GM19395 (cell line): ENCODE measurements around the gene TBC1D1.

Source experiments
- ATAC-seq: cut with Tn5 transposase; IDR thresholded peaks from one replicate; pipeline ENCODE4 v1.9.1; 2021; ENCODE audit warnings: mild to moderate bottlenecking, moderate library complexity; ENCODE audit not compliant: unreplicated experiment

Gene TBC1D1

DNA sequence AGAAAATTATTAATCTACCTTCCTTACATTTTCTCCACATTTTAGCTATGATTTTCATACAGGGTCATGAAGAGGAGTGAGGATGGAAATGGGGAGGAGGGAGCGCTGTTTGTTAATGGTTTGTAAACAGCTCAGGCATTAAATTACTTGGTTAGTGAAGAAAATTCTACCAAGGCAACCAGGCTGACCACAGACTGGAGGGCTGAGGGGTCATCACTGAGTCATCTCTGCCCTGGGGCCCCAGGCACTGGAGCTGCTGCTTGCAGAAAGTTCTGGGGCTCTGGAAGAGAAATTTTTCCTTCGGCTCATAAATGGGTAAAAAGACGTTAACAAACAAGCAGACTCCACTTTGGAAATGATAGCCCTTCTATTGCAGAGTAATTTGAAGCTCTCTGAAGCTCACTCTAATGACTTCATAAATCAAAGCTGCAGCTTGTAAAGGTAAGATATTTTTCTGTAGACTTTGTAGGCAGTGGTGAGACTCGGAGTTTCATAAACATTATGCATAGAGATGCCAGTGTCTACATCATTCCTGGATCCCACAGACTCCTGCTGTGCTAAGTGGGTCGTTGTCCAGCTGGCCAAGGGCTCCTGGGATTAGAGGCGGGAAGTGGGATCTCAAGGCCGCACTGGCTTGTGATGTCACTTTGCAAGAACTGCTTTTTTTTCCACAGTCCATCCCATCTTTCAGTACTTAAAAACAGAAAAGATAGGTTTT is 228.9 kb downstream of the TBC1D1 start:
- no peak for ATAC-seq

DNA sequence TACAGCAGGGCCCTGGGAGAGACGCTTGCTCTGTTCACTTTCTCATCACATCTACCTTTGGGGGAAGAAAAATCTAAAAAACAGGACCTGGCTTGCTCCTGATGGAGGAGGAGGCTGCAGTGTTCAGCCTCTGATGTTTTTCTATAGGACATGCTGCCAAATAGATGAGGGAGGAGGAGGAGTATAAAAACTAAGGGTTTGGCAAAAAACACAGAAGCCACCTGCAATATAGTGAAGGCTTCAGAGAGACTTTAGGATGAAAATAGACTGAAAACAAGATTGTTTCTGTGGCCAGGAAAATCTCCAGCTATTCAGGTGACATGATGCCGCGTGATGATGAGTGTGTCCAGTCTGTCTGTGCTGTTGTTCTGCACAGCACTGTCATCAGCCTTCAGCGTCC is 229.9 kb downstream of the TBC1D1 start:
- no peak for ATAC-seq

DNA sequence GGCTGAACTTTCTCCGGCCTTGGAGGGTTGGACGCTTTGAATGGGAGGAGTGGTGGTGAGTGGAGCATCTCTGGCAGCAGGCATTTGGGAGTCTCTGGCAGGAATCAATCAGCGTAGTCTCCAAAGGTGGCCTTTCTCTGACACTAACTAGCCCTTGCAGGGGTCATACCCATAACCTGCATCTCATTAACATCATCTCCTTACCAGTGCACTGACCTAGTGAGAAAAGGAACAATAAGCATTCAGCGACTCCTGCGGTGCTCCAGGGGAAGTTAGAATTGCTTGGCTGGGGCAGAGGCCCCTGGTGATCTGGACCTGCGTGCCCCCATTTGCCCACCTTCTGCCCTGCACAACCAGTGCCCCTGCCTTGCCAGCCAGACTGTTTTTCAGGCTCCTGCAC is 231.2 kb downstream of the TBC1D1 start:
- ATAC-seq, result no peak

DNA sequence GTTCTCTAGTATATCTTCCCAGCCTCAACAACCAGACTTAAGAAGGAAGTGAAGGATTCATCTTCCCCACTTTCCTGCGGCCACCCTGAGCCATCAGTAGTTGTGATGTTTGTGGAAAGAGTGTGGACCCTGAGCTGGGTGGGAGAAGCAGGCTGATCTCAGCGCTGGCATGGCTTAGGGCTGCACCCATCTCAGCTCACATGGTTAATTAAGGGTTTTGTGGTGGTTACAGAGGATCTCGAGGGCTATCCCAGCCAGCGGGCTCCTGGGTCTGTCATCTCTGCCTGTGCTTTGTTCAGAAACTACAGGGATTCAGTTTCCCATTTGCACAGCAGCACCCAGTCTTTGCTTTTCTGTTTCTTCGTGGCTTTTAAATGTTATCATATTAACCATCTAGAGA is 232.7 kb downstream of the TBC1D1 start:
- no peak for ATAC-seq

DNA sequence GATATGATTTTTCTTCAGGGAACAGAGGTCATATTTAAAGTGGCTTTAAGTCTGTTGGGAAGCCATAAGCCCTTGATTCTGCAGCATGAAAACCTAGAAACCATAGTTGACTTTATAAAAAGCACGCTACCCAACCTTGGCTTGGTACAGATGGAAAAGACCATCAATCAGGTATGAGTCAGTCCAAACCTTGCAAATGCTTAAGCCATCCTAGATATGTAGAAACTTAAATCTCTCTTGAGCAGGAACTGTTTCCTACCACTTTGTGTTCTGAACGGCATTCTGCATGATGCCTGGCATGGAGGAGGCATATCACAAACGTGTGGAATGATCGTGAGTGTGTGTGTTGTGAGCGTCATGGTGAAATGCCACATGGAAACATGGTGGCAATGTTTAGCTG is 234.1 kb downstream of the TBC1D1 start:
- ATAC-seq, result no peak

DNA sequence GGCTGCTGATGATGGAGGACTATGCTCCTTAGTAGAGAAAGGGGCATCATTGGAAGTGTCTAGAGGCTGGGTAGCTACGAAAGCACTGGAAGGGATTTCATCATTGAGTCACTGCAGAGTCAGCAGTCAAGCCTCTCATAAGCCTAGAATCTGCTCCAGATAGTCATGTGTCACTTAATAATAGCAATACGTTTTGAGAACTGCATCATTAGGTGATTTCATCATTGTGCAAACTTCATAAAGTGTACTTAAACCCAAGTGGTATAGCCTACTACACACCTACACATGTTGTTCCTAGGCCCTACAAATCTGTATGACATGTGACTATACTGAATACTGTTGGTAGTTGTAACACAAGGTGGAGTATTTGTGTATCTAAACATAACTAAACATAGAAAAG is 234.9 kb downstream of the TBC1D1 start:
- no peak for ATAC-seq

DNA sequence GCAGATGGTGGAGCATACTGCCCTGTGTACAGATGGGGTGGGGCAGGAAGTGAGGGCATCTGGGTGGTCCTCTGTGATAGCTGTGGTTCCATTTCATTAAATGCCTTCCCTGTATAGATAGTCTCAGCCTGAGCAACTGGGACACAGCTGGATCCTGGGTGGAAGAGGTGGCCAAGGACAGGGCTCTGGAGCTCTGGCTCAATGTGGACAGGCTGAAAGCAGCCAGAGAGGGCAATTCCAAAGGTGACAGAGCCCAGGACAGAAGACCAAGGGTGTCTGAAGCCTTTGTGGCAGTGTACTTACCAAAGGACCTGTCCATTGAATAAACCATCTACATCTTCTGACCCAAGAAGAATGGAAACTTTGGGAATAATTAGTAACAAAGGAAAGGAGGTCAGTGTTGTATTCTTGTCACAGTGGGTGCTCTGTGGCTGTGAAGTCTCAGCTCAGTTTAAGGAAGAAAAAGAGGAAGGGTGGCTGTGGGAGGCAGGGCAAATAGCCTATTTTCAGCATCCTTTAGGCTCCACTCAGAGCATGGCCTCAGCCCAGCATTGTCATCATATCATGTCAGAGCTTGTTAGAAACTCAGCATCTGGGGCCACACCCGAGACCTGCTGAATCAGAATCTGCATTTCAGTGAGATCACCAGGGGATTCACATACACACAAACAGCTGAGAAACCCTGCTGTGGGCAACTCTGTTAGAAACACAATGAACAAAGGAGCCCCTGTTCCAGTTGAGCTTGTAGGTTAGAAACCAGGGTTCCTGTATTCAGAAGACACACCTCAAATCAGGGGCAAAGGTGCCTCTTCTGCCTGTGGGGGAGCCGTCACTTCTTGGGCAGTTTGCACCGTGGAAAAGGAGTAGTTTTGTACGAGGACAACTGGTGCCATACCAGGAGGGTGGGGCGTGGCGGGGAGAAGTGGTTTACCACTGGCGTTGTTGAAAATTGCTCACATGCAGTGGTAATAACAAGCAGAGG is 237.9 kb downstream of the TBC1D1 start:
- ATAC-seq, result peak; percentile 37

DNA sequence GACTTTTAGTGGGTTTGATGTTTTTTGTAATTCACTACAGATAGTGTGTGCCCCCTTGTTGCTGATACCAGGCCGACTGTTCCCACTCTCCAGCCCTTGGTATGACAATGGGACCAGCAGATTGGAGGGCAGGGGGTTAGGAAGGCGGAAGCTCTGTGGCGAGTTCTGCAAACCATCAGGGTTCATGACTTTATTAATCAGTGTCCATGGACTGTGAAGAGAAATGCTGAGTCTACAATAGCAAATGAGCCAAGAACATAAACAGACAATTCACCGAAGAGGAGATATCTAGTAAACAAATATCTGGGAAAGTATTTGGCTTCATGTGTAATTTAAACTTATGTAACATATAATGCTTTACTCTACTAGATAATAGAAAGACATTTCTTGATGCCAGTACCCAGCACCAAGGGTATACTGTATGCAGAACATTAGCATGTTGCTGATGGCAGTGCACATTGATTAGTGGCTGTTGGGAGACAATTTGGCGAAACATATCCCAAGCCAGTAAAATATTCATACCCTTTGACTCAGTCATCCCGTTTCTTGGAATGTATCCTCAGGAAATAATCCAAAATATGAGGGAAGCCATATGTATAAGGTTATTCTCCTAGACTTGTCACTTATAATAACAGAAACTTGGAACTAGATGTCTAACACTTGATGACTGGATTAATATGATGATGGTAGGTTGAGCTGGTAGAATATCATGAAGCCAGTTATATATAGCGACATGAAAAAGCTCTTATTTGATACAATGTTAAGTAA is 238.8 kb downstream of the TBC1D1 start:
- ATAC-seq, result no peak

DNA sequence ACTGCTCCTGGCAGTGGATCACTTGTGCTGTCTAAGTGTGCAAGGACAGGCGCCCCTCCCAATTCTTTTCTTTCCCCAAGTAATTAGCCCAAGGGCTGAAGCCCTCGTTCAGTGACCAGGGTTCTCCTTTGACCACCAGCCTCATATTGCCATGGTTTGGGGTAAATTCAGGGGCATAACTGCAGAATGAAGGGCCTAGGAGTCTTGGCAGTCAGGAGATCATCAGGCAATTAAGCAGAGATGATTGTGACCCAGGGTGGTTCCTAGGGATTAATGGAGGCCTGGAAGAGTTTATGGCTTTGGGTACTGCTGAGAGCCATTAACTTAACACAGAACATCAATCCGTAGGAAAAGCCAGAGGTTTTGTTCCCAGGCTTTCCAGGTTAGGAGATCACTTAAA is 240.0 kb downstream of the TBC1D1 start:
- ATAC-seq, result no peak

DNA sequence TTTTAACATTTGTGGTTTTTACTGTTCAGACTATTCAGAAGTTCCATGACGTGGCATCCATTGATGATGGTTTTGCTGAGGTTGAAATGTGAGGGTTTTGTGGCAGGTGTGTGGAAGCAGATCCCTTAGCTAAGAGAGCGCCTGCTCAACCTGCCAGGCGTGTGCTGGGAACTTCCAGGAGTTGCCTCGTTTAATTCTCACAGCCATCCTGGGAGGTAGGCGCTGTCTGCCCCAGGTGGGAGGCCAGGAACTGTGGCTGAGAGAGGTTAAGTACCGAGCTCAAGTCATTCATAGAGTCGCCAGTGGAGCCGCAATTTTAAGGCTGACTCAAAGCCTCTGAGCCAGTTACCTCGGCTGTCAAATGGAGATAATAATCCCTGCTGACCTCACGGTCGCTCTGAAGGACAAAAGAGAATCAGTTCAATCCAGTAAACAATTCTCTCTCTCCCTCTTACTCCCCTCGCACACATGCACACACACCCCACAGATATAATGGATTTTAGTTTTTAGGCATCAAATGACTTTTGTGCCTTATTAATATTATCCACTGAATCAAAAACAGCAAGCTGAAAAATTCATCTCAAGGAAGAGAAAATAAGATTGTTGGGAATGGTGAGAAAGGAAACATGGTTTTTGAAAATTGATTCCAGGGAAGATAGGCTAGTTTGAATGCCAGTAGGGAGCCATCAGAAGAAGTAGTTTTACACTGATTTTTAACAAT is 240.6 kb downstream of the TBC1D1 start:
- ATAC-seq, result no peak

DNA sequence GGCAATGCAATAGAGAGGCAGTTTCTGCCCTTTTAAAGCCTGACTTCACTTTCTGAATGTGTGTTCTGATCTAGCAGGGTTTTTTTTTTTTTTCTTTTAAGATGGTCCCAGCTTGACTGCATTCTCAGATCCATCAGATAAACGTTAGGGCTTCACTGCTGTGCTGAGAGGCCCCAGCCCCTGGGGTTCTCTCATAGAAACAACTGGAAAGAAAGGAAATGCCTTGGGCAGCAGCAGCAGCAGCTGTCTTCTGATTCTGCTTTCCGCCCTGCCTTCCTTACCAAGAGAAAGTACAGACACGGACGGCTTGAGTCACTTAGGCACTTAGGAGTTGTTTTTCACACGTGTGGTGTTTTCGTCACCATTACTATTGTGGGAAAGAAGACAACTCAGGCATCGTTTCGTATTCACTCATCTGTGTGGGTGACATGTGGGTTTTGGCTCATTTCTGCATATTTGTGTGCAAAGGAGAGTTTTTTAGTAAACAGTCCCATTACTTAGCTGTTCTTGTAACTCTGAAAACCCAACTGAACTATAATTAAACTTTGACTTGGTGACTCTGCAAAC is 241.3 kb downstream of the TBC1D1 start:
- peak; percentile 88 for ATAC-seq

DNA sequence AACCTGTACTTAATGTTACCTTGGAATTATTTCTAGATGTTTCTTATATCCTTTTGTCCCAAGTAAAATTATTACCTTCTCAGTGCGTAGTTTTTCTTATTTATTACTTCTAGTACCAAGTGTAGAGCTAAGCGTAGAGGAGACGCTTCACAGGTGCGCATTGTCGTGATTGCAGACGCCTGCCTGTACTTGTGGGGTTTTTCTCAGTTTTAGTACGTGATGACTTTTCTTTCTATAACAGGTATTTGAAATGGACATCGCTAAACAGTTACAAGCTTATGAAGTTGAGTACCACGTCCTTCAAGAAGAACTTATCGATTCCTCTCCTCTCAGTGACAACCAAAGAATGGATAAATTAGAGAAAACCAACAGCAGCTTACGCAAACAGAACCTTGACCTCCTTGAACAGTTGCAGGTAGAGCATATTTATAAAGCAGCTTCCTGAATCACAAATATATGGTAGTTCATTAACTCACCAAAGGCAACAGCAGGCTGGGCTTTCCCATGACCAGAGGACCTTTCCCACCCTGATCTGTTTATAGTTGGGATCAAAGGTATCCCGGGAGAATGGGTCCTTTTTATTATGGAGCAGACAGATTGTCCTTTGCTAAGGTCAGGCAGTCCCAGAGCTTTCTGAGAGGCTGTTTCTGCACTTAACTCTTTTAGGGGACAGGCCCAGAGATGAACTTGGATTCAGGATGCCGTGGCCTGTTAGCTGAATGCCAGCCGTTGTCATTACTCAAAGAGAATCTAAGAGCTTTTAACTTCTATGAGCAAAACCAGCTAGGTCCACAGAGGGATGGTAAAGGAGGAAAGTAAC is 242.2 kb downstream of the TBC1D1 start:
- ATAC-seq, result no peak

DNA sequence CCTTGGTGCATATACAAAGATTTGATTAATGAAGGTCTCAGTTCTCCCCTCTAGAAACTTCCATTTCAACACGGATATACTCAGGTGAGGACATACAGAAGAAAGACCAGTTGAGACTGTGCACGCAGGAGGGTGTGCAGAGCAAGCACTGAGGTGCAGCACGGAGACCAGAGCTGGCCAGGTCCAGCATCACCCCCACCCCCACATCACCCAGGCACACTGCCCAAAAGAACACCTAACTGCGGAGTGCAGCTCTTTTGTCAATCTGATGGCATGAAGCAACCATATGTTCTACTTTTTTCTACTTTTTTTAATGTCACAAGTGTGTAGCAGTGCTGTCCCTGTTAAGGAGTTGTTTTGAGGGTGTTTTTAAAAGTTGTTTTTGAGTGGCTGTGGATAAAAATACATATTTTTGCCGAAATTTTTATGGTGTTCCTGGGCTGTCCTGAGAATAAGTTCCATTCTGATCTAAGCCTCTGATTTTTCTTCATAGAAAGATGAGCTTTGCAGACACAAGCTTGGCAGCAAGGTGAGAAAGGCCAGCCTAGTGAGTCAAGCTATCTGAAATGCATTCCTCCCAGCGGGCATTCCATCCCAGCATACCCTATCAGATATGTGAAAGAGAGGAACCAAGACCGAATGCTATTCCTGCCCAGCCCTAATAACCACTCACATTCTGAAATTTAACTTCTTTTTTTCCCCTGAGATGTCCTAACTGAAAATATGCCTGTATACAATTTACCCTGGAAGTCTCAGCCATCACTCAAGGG is 243.0 kb downstream of the TBC1D1 start:
- no peak for ATAC-seq

DNA sequence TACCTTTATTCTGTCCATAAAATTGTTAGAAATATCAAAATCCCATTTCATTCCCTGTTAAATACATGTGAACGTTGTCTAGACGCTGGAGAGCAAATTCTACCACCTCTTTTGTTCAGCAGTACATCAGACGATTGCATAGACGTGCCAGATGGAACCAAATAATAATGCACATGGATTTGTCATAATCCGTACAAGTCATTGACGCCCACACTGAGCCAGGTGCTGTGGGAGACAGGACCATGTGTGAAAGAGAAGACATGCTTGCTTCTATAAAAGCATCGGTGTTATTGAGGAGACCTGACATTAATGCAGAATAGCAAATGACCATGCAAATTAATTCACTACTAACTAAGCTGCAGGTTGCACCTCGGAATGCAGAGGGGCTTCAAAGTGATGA is 244.3 kb downstream of the TBC1D1 start:
- ATAC-seq, result no peak

DNA sequence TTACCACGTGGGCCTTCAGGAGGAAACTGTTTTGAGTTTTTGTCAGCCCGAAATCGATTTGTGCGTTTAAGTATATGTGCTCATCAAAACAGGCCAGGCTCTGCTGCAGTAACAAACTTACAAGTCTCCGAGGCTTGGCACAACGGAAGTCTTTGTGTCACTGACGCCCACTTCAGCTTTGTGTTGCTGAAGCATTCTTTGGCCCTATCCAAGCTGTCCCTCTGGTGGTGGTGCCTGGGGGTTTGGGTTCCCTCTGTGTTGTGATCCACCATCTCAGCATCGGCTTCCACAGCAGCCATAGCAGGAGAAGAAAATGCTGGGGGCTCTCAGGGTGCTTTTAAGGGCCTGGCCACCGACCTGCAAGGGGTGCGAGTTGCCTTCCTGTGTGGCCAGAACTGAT is 245.7 kb downstream of the TBC1D1 start:
- no peak for ATAC-seq

DNA sequence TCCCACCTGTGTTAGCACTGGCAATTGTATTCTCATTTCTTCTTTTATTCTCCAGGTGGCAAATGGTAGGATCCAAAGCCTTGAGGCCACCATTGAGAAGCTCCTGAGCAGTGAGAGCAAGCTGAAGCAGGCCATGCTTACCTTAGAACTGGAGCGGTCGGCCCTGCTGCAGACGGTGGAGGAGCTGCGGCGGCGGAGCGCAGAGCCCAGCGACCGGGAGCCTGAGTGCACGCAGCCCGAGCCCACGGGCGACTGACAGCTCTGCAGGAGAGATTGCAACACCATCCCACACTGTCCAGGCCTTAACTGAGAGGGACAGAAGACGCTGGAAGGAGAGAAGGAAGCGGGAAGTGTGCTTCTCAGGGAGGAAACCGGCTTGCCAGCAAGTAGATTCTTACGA is 246.2 kb downstream of the TBC1D1 start:
- no peak for ATAC-seq

DNA sequence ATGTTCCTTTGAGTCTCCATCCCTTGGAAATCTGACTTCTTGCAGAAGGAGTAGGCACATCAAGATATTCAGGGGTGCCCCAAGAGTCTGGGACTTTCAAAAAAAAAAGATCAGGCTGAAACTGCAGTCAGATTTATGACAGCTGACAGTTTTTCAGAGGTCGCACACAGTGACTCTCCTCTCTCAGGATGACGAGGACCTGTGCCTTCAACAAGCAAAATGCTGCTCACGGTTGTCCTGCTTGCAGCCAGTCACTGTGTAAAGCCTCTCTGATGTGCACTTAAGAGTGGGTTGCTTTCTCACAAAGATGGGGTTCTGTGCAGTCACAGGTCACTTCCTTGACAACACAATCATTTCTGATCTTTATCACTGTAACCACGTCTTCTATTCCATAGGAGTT is 247.5 kb downstream of the TBC1D1 start:
- no peak for ATAC-seq

DNA sequence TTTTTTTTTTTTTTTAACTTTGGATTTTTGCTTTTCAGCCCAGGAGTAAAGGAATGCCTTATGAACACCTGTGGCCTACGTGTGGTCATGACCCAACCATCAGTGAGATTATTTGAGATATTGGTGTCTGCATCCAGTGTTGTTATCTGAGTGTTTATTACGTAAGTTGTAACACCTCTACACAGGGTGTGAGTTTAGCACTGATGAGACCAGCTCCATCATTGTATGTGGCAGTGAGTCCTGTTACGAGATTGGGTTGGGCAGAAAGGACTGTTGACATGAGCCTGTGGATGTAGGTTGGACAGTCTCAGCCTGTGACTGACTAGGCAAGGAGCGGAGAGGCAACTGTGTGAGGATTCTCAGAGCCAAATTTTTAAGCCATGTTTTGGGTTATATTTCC is 248.3 kb downstream of the TBC1D1 start:
- no peak for ATAC-seq
